Neuronal stem cell (in vitro differentiated cells): Measurements from ENCODE around the gene CEACAM8.

Source experiments
- DNase-seq: peaks from one replicate; pipeline ENCODE4 v3.0.0-alpha.2; 2013; ENCODE audit warnings: low spot score
- H2AFZ ChIP-seq: one replicate; pipeline ENCODE4 v1.6.1; 2013; ENCODE audit warnings: mild to moderate bottlenecking, low read length, inconsistent platforms
- H2AK5ac ChIP-seq: 2 replicates; pipeline ENCODE4 v1.6.1; 2013; ENCODE audit warnings: low read depth, mild to moderate bottlenecking, inconsistent platforms, low read length, moderate library complexity, mixed read lengths
- H2BK120ac ChIP-seq: 2 replicates; pipeline ENCODE4 v1.6.1; 2013; ENCODE audit warnings: low read depth, mild to moderate bottlenecking, inconsistent platforms, low read length, moderate library complexity, mixed read lengths
- H2BK12ac ChIP-seq: one replicate; pipeline ENCODE4 v1.6.1; 2013; ENCODE audit warnings: low read length, inconsistent platforms
- H2BK15ac ChIP-seq: 2 replicates; pipeline ENCODE4 v1.6.1; 2013; ENCODE audit warnings: mild to moderate bottlenecking, low read length, inconsistent platforms, mixed read lengths
- H2BK5ac ChIP-seq: one replicate; pipeline ENCODE4 v1.6.1; 2013; ENCODE audit warnings: inconsistent platforms, mild to moderate bottlenecking, low read length, moderate library complexity
- H3K14ac ChIP-seq: one replicate; pipeline ENCODE4 v1.6.1; 2013; ENCODE audit warnings: low read length, inconsistent platforms
- H3K18ac ChIP-seq: 2 replicates; pipeline ENCODE4 v1.6.1; 2013; ENCODE audit warnings: low read length, inconsistent platforms
- H3K23ac ChIP-seq: 2 replicates; pipeline ENCODE4 v1.6.1; 2013; ENCODE audit warnings: low read depth, mild to moderate bottlenecking, mixed read lengths, low read length, inconsistent platforms; ENCODE audit not compliant: poor library complexity
- H3K27ac ChIP-seq: replicated peaks from 3 replicates; pipeline ENCODE4 v1.5.1; 2013; ENCODE audit warnings: low read length, inconsistent platforms
- H3K27me3 ChIP-seq, 3 experiments: 2 replicates each; pipeline ENCODE4 v1.6.1; 2013; ENCODE audit warnings: low read length in 3 of 3, mild to moderate bottlenecking in 2 of 3, inconsistent platforms in 1 of 3, low read depth in 1 of 3, mixed read lengths in 1 of 3, moderate library complexity in 1 of 3; ENCODE audit not compliant: control insufficient read depth in 3 of 3, insufficient read depth in 3 of 3
- H3K36me3 ChIP-seq, 2 donors: replicated peaks in 1 of 2; 2 replicates each; pipeline ENCODE4 v1.6.1; 2013; ENCODE audit warnings: low read length in 2 of 2; ENCODE audit not compliant: control insufficient read depth in 2 of 2, insufficient read depth in 2 of 2
- H3K4ac ChIP-seq: 2 replicates; pipeline ENCODE4 v1.6.1; 2013; ENCODE audit warnings: inconsistent platforms, mild to moderate bottlenecking, low read length, moderate library complexity
- H3K4me1 ChIP-seq, 2 donors: 1 replicate in 1 of 2; 2 replicates in 1 of 2; pipeline ENCODE4 v1.6.1; 2013; ENCODE audit warnings: low read length in 2 of 2, low read depth in 1 of 2; ENCODE audit not compliant: control insufficient read depth in 2 of 2, insufficient read depth in 1 of 2
- H3K4me2 ChIP-seq: one replicate; pipeline ENCODE4 v1.6.1; 2013; ENCODE audit warnings: mild to moderate bottlenecking, low read length, inconsistent platforms; ENCODE audit not compliant: insufficient read depth, poor library complexity, severe bottlenecking
- H3K4me3 ChIP-seq, 2 donors: 2 replicates each; pipeline ENCODE4 v1.5.1; 2013; ENCODE audit warnings: low read length in 2 of 2, mild to moderate bottlenecking in 2 of 2, inconsistent platforms in 1 of 2, moderate library complexity in 1 of 2
- H3K79me1 ChIP-seq: one replicate; pipeline ENCODE4 v1.6.1; 2013; ENCODE audit warnings: low read depth, mild to moderate bottlenecking, inconsistent platforms, low read length, moderate library complexity
- H3K9ac ChIP-seq: one replicate; pipeline ENCODE4 v1.6.1; 2013; ENCODE audit warnings: mild to moderate bottlenecking, low read depth, low read length, inconsistent platforms; ENCODE audit not compliant: poor library complexity
- H3K9me3 ChIP-seq, 2 donors: replicated peaks in 1 of 2; 2 replicates each; pipeline versions ENCODE3 to v1.6.1; 2013; ENCODE audit warnings: low read length in 2 of 2, mild to moderate bottlenecking in 2 of 2, inconsistent platforms in 1 of 2, low read depth in 1 of 2, mixed read lengths in 1 of 2, moderate library complexity in 1 of 2; ENCODE audit not compliant: control insufficient read depth in 2 of 2, insufficient read depth in 1 of 2
- H4K8ac ChIP-seq: one replicate; pipeline ENCODE4 v1.6.1; 2013; ENCODE audit warnings: low read depth, mild to moderate bottlenecking, inconsistent platforms, low read length, moderate library complexity
- H4K91ac ChIP-seq: one replicate; pipeline ENCODE4 v1.6.1; 2013; ENCODE audit warnings: low read length, low read depth, mild to moderate bottlenecking, inconsistent platforms; ENCODE audit not compliant: poor library complexity
- WGBS, 2 donors: extraction: QIAGEN DNeasy Blood & Tissue Kit; methylation state at CpG; one replicate each; pipeline ENCODE4 v1.1.7; 2013; ENCODE audit warnings: missing lambda C conversion rate in 2 of 2, mixed read lengths in 1 of 2; ENCODE audit not compliant: insufficient read length in 2 of 2, insufficient replicate concordance in 1 of 2; ENCODE audit errors: extremely low coverage in 2 of 2; 5-methylcytosine and 5-hydroxymethylcytosine counted together

Gene CEACAM8

DNA sequence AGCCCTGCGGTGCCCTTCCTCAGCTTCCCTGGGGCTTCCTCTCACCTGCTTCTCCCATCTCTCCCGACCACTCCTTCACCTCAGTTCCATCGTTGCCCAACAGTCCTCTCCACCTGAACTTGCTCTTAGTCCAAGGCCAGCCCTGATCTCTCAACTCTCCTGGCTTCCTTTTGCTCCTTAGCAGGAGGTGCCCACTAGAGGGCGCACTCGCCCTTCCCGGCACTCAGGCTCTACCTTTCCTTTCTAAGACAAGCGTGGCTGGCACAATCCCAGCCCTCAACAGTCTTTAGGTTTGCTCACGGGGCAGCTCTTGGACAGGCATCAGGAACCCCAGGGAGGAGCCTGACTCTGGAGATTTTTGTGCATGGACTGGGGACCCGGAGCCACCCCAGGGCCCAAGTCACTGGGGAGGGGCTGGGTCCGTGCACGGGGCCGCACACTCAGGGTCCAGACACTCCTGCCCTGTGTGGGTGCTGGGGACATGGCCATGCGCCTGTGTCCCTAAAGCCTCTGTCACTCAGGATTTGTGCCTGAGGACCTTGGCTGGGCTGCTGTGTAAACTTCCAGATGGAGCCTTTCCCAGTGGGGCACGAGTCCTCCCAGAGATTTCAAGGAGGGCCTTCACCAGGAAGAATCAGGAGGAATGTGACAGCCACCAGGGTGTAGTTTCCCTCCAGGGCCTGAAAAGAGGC, 12.1 kb upstream of the CEACAM8 start:
- H3K79me1 ChIP-seq, result no peaks in the 10 kb centered on the region
- H4K8ac ChIP-seq, result no peak overlapping the region
- H3K27ac ChIP-seq, result no peak overlapping the region
- H2BK120ac ChIP-seq, result no peak overlapping the region
- no peak overlapping the region for H4K91ac ChIP-seq
- peak overlapping the region; percentile 1 for H2BK5ac ChIP-seq
- peak overlapping the region; percentile 25 for H3K14ac ChIP-seq
- H2BK12ac ChIP-seq, result no peak overlapping the region
- H3K9me3 ChIP-seq, result peaks cover 0 to 5% of the 10 kb centered on the region in 2 donors
- peak; percentile 9 for DNase-seq
- no CpG with 5 or more reads among the region's 14 CpGs for WGBS, 2 donors
- no peak overlapping the region for H3K23ac ChIP-seq
- no peak overlapping the region for H2AFZ ChIP-seq
- peak overlapping the region; percentile 57 for H3K9ac ChIP-seq
- H2BK15ac ChIP-seq, result no peak overlapping the region
- H3K4me3 ChIP-seq, result no peak overlapping the region
- no peak overlapping the region for H2AK5ac ChIP-seq
- no peak overlapping the region for H3K18ac ChIP-seq
- H3K4me2 ChIP-seq, result no peak overlapping the region
- H3K27me3 ChIP-seq, result no peaks in the 10 kb centered on the region
- H3K36me3 ChIP-seq, result no peaks in the 10 kb centered on the region
- no peak overlapping the region for H3K4ac ChIP-seq
- H3K4me1 ChIP-seq, result no peaks in the 10 kb centered on the region

GRCh38 chr19:42601811-42602443, 7.2 kb upstream of the CEACAM8 start:
- H2AFZ ChIP-seq, result no peak overlapping the region
- H2AK5ac ChIP-seq, result no peak overlapping the region
- H3K14ac ChIP-seq, result no peak overlapping the region
- H2BK120ac ChIP-seq, result no peak overlapping the region
- no peak overlapping the region for H2BK15ac ChIP-seq
- H3K27me3 ChIP-seq, result no peaks in the 10 kb centered on the region
- H4K8ac ChIP-seq, result no peak overlapping the region
- peak overlapping the region in 1 of 2 donors; percentile 18 for H3K4me3 ChIP-seq
- H3K36me3 ChIP-seq, result no peaks in the 10 kb centered on the region
- H3K27ac ChIP-seq, result no peak overlapping the region
- no peak overlapping the region for H3K9ac ChIP-seq
- H2BK12ac ChIP-seq, result no peak overlapping the region
- no peak overlapping the region for H3K18ac ChIP-seq
- H3K4me1 ChIP-seq, result no peaks in the 10 kb centered on the region
- no peak overlapping the region for H3K4ac ChIP-seq
- no peak overlapping the region for H3K23ac ChIP-seq
- no peak for DNase-seq
- H3K79me1 ChIP-seq, result no peaks in the 10 kb centered on the region
- H3K4me2 ChIP-seq, result no peak overlapping the region
- WGBS, 2 donors, result no CpG with 5 or more reads among the region's 5 CpGs
- no peak overlapping the region for H2BK5ac ChIP-seq
- H3K9me3 ChIP-seq, result peaks cover 0 to 11% of the 10 kb centered on the region in 2 donors
- no peak overlapping the region for H4K91ac ChIP-seq

DNA sequence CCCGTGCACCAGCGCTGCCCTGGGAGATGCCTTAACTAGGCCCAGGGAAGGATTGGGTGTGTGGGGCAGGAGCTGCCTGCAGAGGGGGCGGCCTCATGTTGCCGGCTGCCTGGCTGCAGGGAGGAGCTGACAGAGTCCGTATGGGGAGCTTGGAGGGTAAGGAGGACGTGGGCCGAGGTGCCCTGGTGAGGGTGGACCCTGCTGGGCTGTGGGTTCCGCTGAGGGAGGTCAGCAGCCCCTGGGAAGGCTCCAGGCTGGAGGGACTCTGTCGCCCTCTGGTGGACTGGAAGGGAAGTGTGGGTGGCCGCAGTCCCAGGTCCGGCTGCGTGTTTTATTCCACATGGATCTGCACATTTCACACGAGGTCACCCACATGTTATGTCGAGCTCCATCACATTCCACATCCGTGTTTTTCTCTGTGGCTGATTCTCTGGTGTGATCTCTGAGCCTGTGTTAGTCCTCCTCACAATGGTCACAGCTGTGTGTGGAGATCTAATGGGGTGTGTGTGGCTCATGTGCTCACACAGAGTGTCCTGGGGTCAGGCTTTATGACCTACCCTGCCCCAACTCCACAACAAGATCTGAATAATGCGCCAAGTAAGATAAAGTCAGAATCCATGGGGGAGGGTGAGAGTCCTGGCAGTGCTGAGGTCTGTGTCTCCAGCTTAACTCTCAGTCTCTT, 1.8 kb upstream of the CEACAM8 start:
- H3K36me3 ChIP-seq, result no peaks in the 10 kb centered on the region
- no peak overlapping the region for H2BK5ac ChIP-seq
- H4K91ac ChIP-seq, result no peak overlapping the region
- DNase-seq, result peak; percentile 33
- peak overlapping the region; percentile 80 for H3K4ac ChIP-seq
- no peak overlapping the region for H2BK120ac ChIP-seq
- H3K27ac ChIP-seq, result no peak overlapping the region
- H3K18ac ChIP-seq, result peak overlapping the region; percentile 58
- H2BK15ac ChIP-seq, result no peak overlapping the region
- H2AK5ac ChIP-seq, result peak overlapping the region; percentile 61
- peak overlapping the region; percentile 78 for H3K14ac ChIP-seq
- H3K4me3 ChIP-seq, result peak overlapping the region in 1 of 2 donors; percentile 23
- H3K9me3 ChIP-seq, result peaks cover 0 to 8% of the 10 kb centered on the region in 2 donors
- peak overlapping the region; percentile 20 for H2AFZ ChIP-seq
- H3K23ac ChIP-seq, result no peak overlapping the region
- H3K27me3 ChIP-seq, result no peaks in the 10 kb centered on the region
- no peak overlapping the region for H2BK12ac ChIP-seq
- no peaks in the 10 kb centered on the region for H3K4me1 ChIP-seq
- H3K9ac ChIP-seq, result peak overlapping the region; percentile 68
- H3K4me2 ChIP-seq, result no peak overlapping the region
- no CpG with 5 or more reads among the region's 16 CpGs for WGBS, 2 donors
- H4K8ac ChIP-seq, result peak overlapping the region; percentile 58
- H3K79me1 ChIP-seq, result no peaks in the 10 kb centered on the region
